SK-N-SH (cell line): ENCODE data around the gene GAPVD1. TPM values are rescaled to one million over a fixed set of nuclear protein-coding genes. Genes with fewer than 3 reads are reported as not detected.
"Not testable (repeated sequence)": the region's sequence is repeated elsewhere in the genome, so short reads cannot be mapped to it uniquely, and the experiment has no call there.

Experiments
- CTCF ChIA-PET: fragments of 300-600, 350-600 bp; formaldehyde crosslinking; extraction: SDS; loops from one replicate; lab custom pipeline; 2021; lab: Yijun Ruan, JAX
- POLR2A ChIA-PET: fragments of 350-600 bp; sonication (Branson Sonifier 250); formaldehyde crosslinking; extraction: SDS; loops from one replicate; lab custom pipeline; 2020; ENCODE audit warnings: antibody characterized with exemption, inconsistent platforms; lab: Yijun Ruan, JAX
- DNase-seq: peaks from one replicate; pipeline ENCODE4 v3.0.0; 2012
- H2AFZ ChIP-seq: fragments of 200-600 bp; sonication (generic); 2 replicates; pipeline ENCODE4 v1.8.1; 2016; ENCODE audit warnings: antibody characterized with exemption, mild to moderate bottlenecking, low read depth
- H3F3A ChIP-seq: fragments of 200-600 bp; sonication (generic); replicated peaks from 2 replicates; pipeline ENCODE3; 2016; ENCODE audit warnings: antibody characterized with exemption, mild to moderate bottlenecking; ENCODE audit not compliant: insufficient read depth
- H3K27ac ChIP-seq, 2 experiments: fragments of 200-500 bp in 1 of 2; fragments of 200-600 bp in 1 of 2; sonication (Bioruptor generic) in 1 of 2; sonication (generic), shearing (Covaris generic) in 1 of 2; 2 replicates each; pipeline versions ENCODE4 v1.5.1 to v1.6.1; 2014 to 2016; ENCODE audit warnings: low read depth in 2 of 2, inconsistent platforms in 1 of 2, low read length in 1 of 2, mild to moderate bottlenecking in 1 of 2, mixed read lengths in 1 of 2
- H3K27me3 ChIP-seq: fragments of 200-600 bp; sonication (generic), shearing (Covaris generic); 2 replicates; pipeline ENCODE4 v1.6.1; 2016; ENCODE audit warnings: mixed run types; ENCODE audit not compliant: insufficient read depth
- H3K36me3 ChIP-seq, 2 experiments: fragments of 200-500 bp in 1 of 2; fragments of 200-600 bp in 1 of 2; sonication (Bioruptor generic) in 1 of 2; sonication (generic) in 1 of 2; replicated peaks in 1 of 2; 2 replicates each; pipeline versions ENCODE3 to v1.5.1; 2014 to 2016; ENCODE audit warnings: low read length in 1 of 2, mild to moderate bottlenecking in 1 of 2; ENCODE audit not compliant: insufficient read depth in 2 of 2, control insufficient read depth in 1 of 2
- H3K4me1 ChIP-seq, 2 experiments: fragments of 200-500 bp in 1 of 2; fragments of 200-600 bp in 1 of 2; sonication (Bioruptor generic) in 1 of 2; sonication (generic), shearing (Covaris generic) in 1 of 2; 2 replicates each; pipeline versions ENCODE4 v1.5.1 to v1.6.1; 2014 to 2016; ENCODE audit warnings: low read depth in 1 of 2, low read length in 1 of 2, mixed run types in 1 of 2; ENCODE audit not compliant: insufficient read depth in 2 of 2, control insufficient read depth in 1 of 2
- H3K4me2 ChIP-seq: fragments of 200-600 bp; sonication (generic), shearing (Covaris generic); 2 replicates; pipeline ENCODE4 v1.6.1; 2017; ENCODE audit warnings: mixed run types
- H3K4me3 ChIP-seq, 2 experiments: fragments of 200-500 bp in 1 of 2; fragments of 200-600 bp in 1 of 2; sonication (Bioruptor generic) in 1 of 2; sonication (generic), shearing (Covaris generic) in 1 of 2; 2 replicates each; pipeline versions ENCODE4 v1.5.1 to v1.8.1; 2014 to 2016; ENCODE audit warnings: low read depth in 2 of 2, inconsistent platforms in 1 of 2, low read length in 1 of 2, mild to moderate bottlenecking in 1 of 2, mixed read lengths in 1 of 2, moderate library complexity in 1 of 2
- H3K79me2 ChIP-seq: fragments of 200-600 bp; sonication (generic); 2 replicates; pipeline ENCODE4 v1.8.1; 2017; ENCODE audit warnings: mild to moderate bottlenecking; ENCODE audit not compliant: insufficient read depth
- H3K9ac ChIP-seq: fragments of 200-600 bp; sonication (generic); 2 replicates; pipeline ENCODE4 v1.6.1; 2017; ENCODE audit warnings: mixed run types
- H3K9me2 ChIP-seq: fragments of 200-600 bp; sonication (generic); 2 replicates; pipeline ENCODE4 v1.6.1; 2017; ENCODE audit warnings: mixed run types
- H3K9me3 ChIP-seq: fragments of 200-600 bp; sonication (generic); 2 replicates; pipeline ENCODE4 v1.6.1; 2017; ENCODE audit warnings: mixed run types, mild to moderate bottlenecking, moderate library complexity
- H4K20me1 ChIP-seq: fragments of 200-600 bp; sonication (generic); 2 replicates; pipeline ENCODE4 v1.6.1; 2017; ENCODE audit warnings: mild to moderate bottlenecking, mixed run types; ENCODE audit not compliant: insufficient read depth
- ELF1 ChIP-seq: IDR thresholded peaks from 2 replicates; pipeline ENCODE4 v1.4.0; 2012
- IRF3 ChIP-seq: fragments of 150-350 bp; IDR thresholded peaks from 2 replicates; pipeline ENCODE4 v1.6.1; 2016; ENCODE audit warnings: mild to moderate bottlenecking, low read depth, low read length
- JUND ChIP-seq: IDR thresholded peaks from 2 replicates; pipeline ENCODE4 v1.4.0; 2012
- NFIC ChIP-seq: IDR thresholded peaks from 2 replicates; pipeline ENCODE4 v1.4.0; 2012; ENCODE audit warnings: borderline replicate concordance
- NRF1 ChIP-seq: IDR thresholded peaks from 2 replicates; pipeline ENCODE4 v1.6.1; 2012; ENCODE audit warnings: low read depth, mild to moderate bottlenecking, low read length
- PBX3 ChIP-seq: IDR thresholded peaks from 2 replicates; pipeline ENCODE4; 2012
- POLR2AphosphoS5 ChIP-seq: IDR thresholded peaks from 2 replicates; pipeline ENCODE4 v1.6.1; 2012; ENCODE audit warnings: low read depth, low read length
- REST ChIP-seq: IDR thresholded peaks from 2 replicates; pipeline ENCODE4 v1.6.1; 2012; ENCODE audit warnings: mild to moderate bottlenecking, low read depth, low read length, moderate library complexity
- SIN3A ChIP-seq: IDR thresholded peaks from 2 replicates; pipeline ENCODE4 v1.6.1; 2012; ENCODE audit warnings: low read depth, mild to moderate bottlenecking, low read length, moderate library complexity, borderline replicate concordance
- TAF1 ChIP-seq: IDR thresholded peaks from 2 replicates; pipeline ENCODE4 v1.6.1; 2012; ENCODE audit warnings: low read depth, mild to moderate bottlenecking, low read length, moderate library complexity, borderline replicate concordance
- USF1 ChIP-seq: IDR thresholded peaks from 2 replicates; pipeline ENCODE4 v1.4.0; 2012; ENCODE audit warnings: low read depth, borderline replicate concordance
- USF2 ChIP-seq: fragments of 150-350 bp; IDR thresholded peaks from 2 replicates; pipeline ENCODE4 v1.6.1; 2017; ENCODE audit warnings: antibody characterized with exemption, low read length, low read depth, borderline replicate concordance
- WGBS: methylation state at CpG from one replicate; pipeline ENCODE4 v1.1.6; 2017; ENCODE audit warnings: low lambda C conversion rate; 5-methylcytosine and 5-hydroxymethylcytosine counted together
- polyA plus RNA-seq, 3 experiments: library from polyadenylated mRNA; depleted of rRNA; stranded (reverse); fragments of >200 nt; gene quantifications; 2 replicates each; pipeline ENCODE4 v1.2.3, GENCODE V29; 2012

GAPVD1 gene
- polyA plus RNA-seq, 1 of the 3 experiments (the other 2 are of a cell fraction) = 10.5 TPM

GRCh38 chr9:125312411-125312810 lies 50.8 kb downstream of the GAPVD1 start:
- no peak overlapping the region for H3K4me2 ChIP-seq
- H3K4me3 ChIP-seq = no peak overlapping the region
- no peaks in the 10 kb centered on the region for H3K4me1 ChIP-seq
- no peaks in the 10 kb centered on the region; the same call in 1 of the 2 replicates for H3K9me3 ChIP-seq
- no peak for TF ChIP-seq USF2
- TF ChIP-seq TAF1 = no peak
- no peak for TF ChIP-seq NFIC
- no peak for DNase-seq
- no peaks in the 10 kb centered on the region; the same call in 1 of the 2 replicates for H3K79me2 ChIP-seq
- H2AFZ ChIP-seq = no peak overlapping the region
- H3F3A ChIP-seq = peaks cover 7% of the 10 kb centered on the region
- H3K9me2 ChIP-seq = no peaks in the 10 kb centered on the region
- WGBS = 97% methylated on average over 2 of the region's 2 CpGs
- H4K20me1 ChIP-seq = no peaks in the 10 kb centered on the region
- ChIA-PET POLR2A (no interaction called here), CTCF (interaction anchor here (1.0 kb wide), 1 partner anchor 16 kb away, joined by 3 read pairs; no protein-coding TSS in a partner anchor)
- peaks cover 28 to 74% of the 10 kb centered on the region in 2 experiments for H3K36me3 ChIP-seq
- no peak overlapping the region for H3K9ac ChIP-seq
- H3K27me3 ChIP-seq = no peaks in the 10 kb centered on the region
- no peak overlapping the region for H3K27ac ChIP-seq

GRCh38 chr9:125316359-125316758 lies 54.7 kb downstream of the GAPVD1 start:
- 76% methylated on average over 3 of the region's 3 CpGs for WGBS
- H3K27ac ChIP-seq, H2AFZ ChIP-seq, H3K79me2 ChIP-seq, H3K9me3 ChIP-seq, POLR2A ChIA-PET, H3K4me2 ChIP-seq, H3K27me3 ChIP-seq, DNase-seq, H3K9me2 ChIP-seq, H3F3A ChIP-seq, H3K4me1 ChIP-seq, H4K20me1 ChIP-seq, H3K9ac ChIP-seq, CTCF ChIA-PET, H3K4me3 ChIP-seq: not testable (repeated sequence)
- H3K36me3 ChIP-seq = peaks cover 16 to 68% of the 10 kb centered on the region in 2 experiments

- H3K9ac ChIP-seq = no peak overlapping the region
- no peaks in the 10 kb centered on the region for H3K27me3 ChIP-seq
- peaks cover 3% of the 10 kb centered on the region for H3K79me2 ChIP-seq
- no peaks in the 10 kb centered on the region for H3K4me1 ChIP-seq
- no peak overlapping the region for H3K4me3 ChIP-seq
- H3K27ac ChIP-seq = no peak overlapping the region
- POLR2A ChIA-PET = no interaction called here
- no peak for DNase-seq
- H3K4me2 ChIP-seq = no peak overlapping the region
- no peaks in the 10 kb centered on the region for H3K9me2 ChIP-seq
- 99% methylated on average over 3 of the region's 3 CpGs for WGBS
- H3K9me3 ChIP-seq = no peaks in the 10 kb centered on the region; the same call in 1 of the 2 replicates
- H4K20me1 ChIP-seq = no peaks in the 10 kb centered on the region
- peaks cover 21 to 70% of the 10 kb centered on the region in 2 experiments for H3K36me3 ChIP-seq
- H3F3A ChIP-seq = no peaks in the 10 kb centered on the region
- H2AFZ ChIP-seq = no peak overlapping the region
- CTCF ChIA-PET = no interaction called here
- TF ChIP-seq SIN3A (no peak), IRF3 (no peak), NRF1 (no peak), USF2 (no peak), USF1 (no peak), REST (no peak), ELF1 (no peak), PBX3 (no peak), JUND (no peak), POLR2AphosphoS5 (no peak)
These were observed 56.1 kb downstream of the GAPVD1 start for GRCh38 chr9:125317704-125318103.
